PC-9 (cell line): ENCODE measurements around the gene NDUFS6. TPM values are rescaled to one million over a fixed set of nuclear protein-coding genes. Genes with fewer than 3 reads are reported as not detected.

Source experiments
- BruUV-seq: library from RNA; stranded (reverse); fragments of 400-500 nt; replicated peaks from 2 replicates; lab custom pipeline; 2021; lab: Mats Ljungman, UMichigan
- CTCF ChIA-PET: fragments of 300-600 bp; sonication (Branson Sonifier 250); formaldehyde crosslinking; loops from one replicate; lab custom pipeline; 2022; ENCODE audit warnings: antibody characterized with exemption; lab: Charles Lee
- POLR2A ChIA-PET: fragments of 300-600 bp; sonication (Branson Sonifier 250); formaldehyde crosslinking; loops from one replicate; lab custom pipeline; 2022; ENCODE audit warnings: antibody characterized with exemption; ENCODE audit not compliant: unreplicated experiment; lab: Charles Lee
- DNase-seq, 2 experiments: peaks; one replicate each; pipeline versions ENCODE4 v3.0.0 to v3.0.0-alpha.2; 2015 to 2022; ENCODE audit warnings: mixed read lengths in 1 of 2
- H2AFZ ChIP-seq: fragments of 200-600 bp; sonication (generic); 2 replicates; pipeline ENCODE4 v1.8.1; 2017; ENCODE audit warnings: antibody characterized with exemption
- H3F3A ChIP-seq: fragments of 200-600 bp; sonication (generic); 2 replicates; pipeline ENCODE4 v1.8.1; 2017; ENCODE audit warnings: antibody characterized with exemption, mild to moderate bottlenecking, low read depth; ENCODE audit not compliant: insufficient read depth
- H3K27ac ChIP-seq: fragments of 200-600 bp; sonication (generic); 2 replicates; pipeline ENCODE4 v1.6.1; 2016; ENCODE audit warnings: mixed run types
- H3K27me3 ChIP-seq: fragments of 200-600 bp; sonication (generic); 2 replicates; pipeline ENCODE4 v1.6.1; 2016; ENCODE audit warnings: low read depth, mixed run types; ENCODE audit not compliant: insufficient read depth
- H3K36me3 ChIP-seq: fragments of 200-600 bp; sonication (generic); 2 replicates; pipeline ENCODE4 v1.6.1; 2016; ENCODE audit warnings: low read depth, mixed run types
- H3K4me1 ChIP-seq: fragments of 200-600 bp; sonication (generic); replicated peaks from 2 replicates; pipeline ENCODE4 v1.6.1; 2016; ENCODE audit warnings: mixed run types; ENCODE audit not compliant: insufficient read depth
- H3K4me2 ChIP-seq: fragments of 200-600 bp; sonication (generic); 2 replicates; pipeline ENCODE4 v1.6.1; 2017; ENCODE audit warnings: mixed run types
- H3K4me3 ChIP-seq: fragments of 200-600 bp; sonication (generic); 2 replicates; pipeline ENCODE4 v1.6.1; 2016; ENCODE audit warnings: mixed run types
- H3K79me2 ChIP-seq: fragments of 200-600 bp; sonication (generic); 2 replicates; pipeline ENCODE4 v1.6.1; 2017; ENCODE audit warnings: low read depth, mixed run types
- H3K9me2 ChIP-seq: fragments of 200-600 bp; sonication (generic); 2 replicates; pipeline ENCODE4 v1.8.1; 2017; ENCODE audit warnings: mild to moderate bottlenecking; ENCODE audit not compliant: insufficient read depth
- H3K9me3 ChIP-seq: fragments of 200-600 bp; sonication (generic); 2 replicates; pipeline ENCODE4 v1.8.1; 2016; ENCODE audit warnings: low read depth; ENCODE audit not compliant: insufficient read depth
- H4K20me1 ChIP-seq: fragments of 200-600 bp; sonication (generic); 2 replicates; pipeline ENCODE4 v1.8.1; 2017; ENCODE audit not compliant: insufficient read depth
- EZH2 ChIP-seq: fragments of 200-600 bp; sonication (generic); IDR thresholded peaks from 2 replicates; pipeline ENCODE4 v1.8.0; 2017; ENCODE audit warnings: antibody characterized with exemption, low read depth
- intact Hi-C: fragments of 100-400 bp; cut with micrococcal nuclease; formaldehyde crosslinking; loops from one replicate; pipeline ENCODE4 v1.10.0; 2022; ENCODE audit not compliant: unreplicated experiment
- total RNA-seq: library from RNA; stranded (reverse); gene quantifications from 2 replicates; pipeline ENCODE4 v1.2.3, GENCODE V29; 2021
- TF ChIP-seq, protein P1 (sequence below): fragments of 200-600 bp; sonication (generic); conservative IDR thresholded peaks from 2 replicates; pipeline ENCODE4 v1.6.1; 2017; ENCODE audit warnings: mixed run types, antibody characterized with exemption, mild to moderate bottlenecking, moderate library complexity

NDUFS6 gene
- total RNA-seq, 1 experiment from 2014 or later = 153 TPM

DNA sequence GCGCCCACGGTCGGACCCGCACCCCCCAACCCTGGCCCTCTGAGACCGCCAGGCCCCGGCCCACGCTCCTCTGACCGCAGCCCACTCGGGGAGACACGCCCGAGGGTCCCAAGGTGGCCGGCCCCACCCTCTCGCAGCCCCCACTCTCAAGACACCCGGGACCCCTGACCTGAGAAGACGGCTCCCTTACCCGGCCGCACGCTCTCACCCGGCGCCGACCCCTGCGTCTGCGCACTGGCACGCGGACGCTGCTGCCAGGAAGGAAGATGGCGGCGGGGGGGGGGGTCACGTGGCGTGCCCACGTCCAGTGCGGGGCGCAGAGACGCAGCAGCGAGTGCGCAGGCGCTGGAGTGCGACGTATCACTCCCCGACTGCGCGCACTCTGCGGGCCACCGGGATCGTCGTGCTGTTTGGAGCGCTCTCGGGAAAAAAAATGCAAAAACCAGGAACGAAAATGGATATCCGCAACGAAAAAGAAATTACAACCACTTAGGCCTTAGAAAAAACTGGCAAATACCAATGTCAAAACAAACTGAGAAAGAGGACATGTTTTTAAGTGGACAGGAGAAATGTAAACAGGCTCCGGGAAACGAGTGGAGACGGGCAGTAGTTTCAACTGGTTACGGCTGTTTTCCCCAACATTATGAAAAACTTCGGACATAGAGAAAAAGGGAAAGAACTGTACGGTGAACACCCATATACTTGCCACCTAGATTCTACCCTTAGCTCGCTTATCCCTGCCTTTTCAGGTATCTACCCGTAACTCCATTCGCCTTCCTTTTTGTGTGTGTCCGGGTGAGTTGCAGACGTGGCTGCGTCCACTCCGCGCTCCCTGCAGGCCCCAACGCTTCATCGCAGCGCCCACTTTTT is 1.4 kb upstream of the NDUFS6 start, which contains the start of gene MRPL36:
TSS of gene MRPL36 (minus strand) at position 236 of the 870 bp plus-strand sequence. CDS start 902 bp downstream, outside the sequence.
- Histone ChIP-seq H2AFZ (peak within 1 kb of the TSS; percentile 92), H4K20me1 (peaks cover 25% of the 10 kb centered on the region), H3K9me2 (no peaks in the 10 kb centered on the region), H3K4me2 (peak within 1 kb of the TSS; percentile 89), H3K4me1 (peaks cover 19% of the 10 kb centered on the region), H3K4me3 (peak within 1 kb of the TSS; percentile 70), H3K79me2 (peaks cover 72% of the 10 kb centered on the region), H3K27ac (peak within 1 kb of the TSS; percentile 64), H3F3A (peaks cover 15% of the 10 kb centered on the region), H3K27me3 (no peaks in the 10 kb centered on the region), H3K36me3 (peaks cover 40% of the 10 kb centered on the region), H3K9me3 (no peaks in the 10 kb centered on the region)
- peak; percentile 92 to 98 for DNase-seq
- ChIA-PET POLR2A (no interaction called here), CTCF (interaction anchor here (0.6 kb wide), 2 partner anchors 276 to 632 kb away, joined by 3 read pairs; partner anchors contain the start of gene LPCAT1)
- intact Hi-C loops = no loop called here
- TF ChIP-seq EZH2 = no peak
- TF ChIP-seq, protein P1, sequence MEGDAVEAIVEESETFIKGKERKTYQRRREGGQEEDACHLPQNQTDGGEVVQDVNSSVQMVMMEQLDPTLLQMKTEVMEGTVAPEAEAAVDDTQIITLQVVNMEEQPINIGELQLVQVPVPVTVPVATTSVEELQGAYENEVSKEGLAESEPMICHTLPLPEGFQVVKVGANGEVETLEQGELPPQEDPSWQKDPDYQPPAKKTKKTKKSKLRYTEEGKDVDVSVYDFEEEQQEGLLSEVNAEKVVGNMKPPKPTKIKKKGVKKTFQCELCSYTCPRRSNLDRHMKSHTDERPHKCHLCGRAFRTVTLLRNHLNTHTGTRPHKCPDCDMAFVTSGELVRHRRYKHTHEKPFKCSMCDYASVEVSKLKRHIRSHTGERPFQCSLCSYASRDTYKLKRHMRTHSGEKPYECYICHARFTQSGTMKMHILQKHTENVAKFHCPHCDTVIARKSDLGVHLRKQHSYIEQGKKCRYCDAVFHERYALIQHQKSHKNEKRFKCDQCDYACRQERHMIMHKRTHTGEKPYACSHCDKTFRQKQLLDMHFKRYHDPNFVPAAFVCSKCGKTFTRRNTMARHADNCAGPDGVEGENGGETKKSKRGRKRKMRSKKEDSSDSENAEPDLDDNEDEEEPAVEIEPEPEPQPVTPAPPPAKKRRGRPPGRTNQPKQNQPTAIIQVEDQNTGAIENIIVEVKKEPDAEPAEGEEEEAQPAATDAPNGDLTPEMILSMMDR = peak; percentile 38; the same call in 1 of the 2 replicates
- no TSS peak for BruUV-seq

GRCh38 chr5:1800472-1801221 is 560 bp upstream of the NDUFS6 start:
- CTCF ChIA-PET = interaction anchor here (0.6 kb wide), 1 partner anchor 639 kb away, joined by 3 read pairs; no protein-coding TSS in a partner anchor
- peaks cover 25% of the 10 kb centered on the region for H4K20me1 ChIP-seq
- peak overlapping the region; percentile 70 for H3K4me3 ChIP-seq
- TF ChIP-seq EZH2 = no peak
- TF ChIP-seq, protein P1 = 0 out of 2 replicates have a peak, but pooled peaks have one; percentile 5
- H3K27ac ChIP-seq = peak overlapping the region; percentile 64
- intact Hi-C loops = no loop called here
- no TSS peak for BruUV-seq
- H3K4me1 ChIP-seq = peaks cover 19% of the 10 kb centered on the region
- peaks cover 80% of the 10 kb centered on the region for H3K79me2 ChIP-seq
- H3F3A ChIP-seq = peaks cover 13% of the 10 kb centered on the region
- H3K9me2 ChIP-seq = no peaks in the 10 kb centered on the region
- H3K27me3 ChIP-seq = no peaks in the 10 kb centered on the region
- H3K9me3 ChIP-seq = no peaks in the 10 kb centered on the region
- peak in 1 of 2 experiments; percentile 67 for DNase-seq
- peak overlapping the region; percentile 90 for H2AFZ ChIP-seq
- H3K4me2 ChIP-seq = peak overlapping the region; percentile 89
- peaks cover 44% of the 10 kb centered on the region for H3K36me3 ChIP-seq
- POLR2A ChIA-PET = interaction anchor here (0.6 kb wide), 1 partner anchor 908 kb away, joined by 4 read pairs; the partner anchor contains the start of gene TRIP13

GRCh38 chr5:1801967-1802295 is 724 bp downstream of the NDUFS6 start:
- peak overlapping the region; percentile 70 for H3K4me3 ChIP-seq
- peaks cover 91% of the 10 kb centered on the region for H3K79me2 ChIP-seq
- DNase-seq = peak; percentile 51 to 54
- H3K27me3 ChIP-seq = no peaks in the 10 kb centered on the region
- peaks cover 23% of the 10 kb centered on the region; the same call in 1 of the 2 replicates for H4K20me1 ChIP-seq
- no peaks in the 10 kb centered on the region for H3K9me2 ChIP-seq
- peaks cover 56% of the 10 kb centered on the region for H3K36me3 ChIP-seq
- peak overlapping the region; percentile 90 for H2AFZ ChIP-seq
- peak overlapping the region; percentile 24; the same call in 1 of the 2 replicates for H3K27ac ChIP-seq
- TF ChIP-seq, protein P1 = no peak
- peak overlapping the region; percentile 89 for H3K4me2 ChIP-seq
- intact Hi-C loops = no loop called here
- POLR2A ChIA-PET = no interaction called here
- H3K4me1 ChIP-seq = peaks cover 19% of the 10 kb centered on the region
- CTCF ChIA-PET = no interaction called here
- no peaks in the 10 kb centered on the region for H3K9me3 ChIP-seq
- TSS peak; percentile 23 for BruUV-seq
- peaks cover 13% of the 10 kb centered on the region for H3F3A ChIP-seq
